Heart right ventricle (tissue), 16 donors: ENCODE data around the gene EN1. TPM values are rescaled to one million over a fixed set of nuclear protein-coding genes. Genes with fewer than 3 reads are reported as not detected.

Experiments used
- ATAC-seq, 8 donors: fragments of 200-7000 bp; cut with Tn5 transposase; one replicate each; pipeline ENCODE4 v1.9.1; 2020; ENCODE audit warnings: mild to moderate bottlenecking in 8 of 8, moderate library complexity in 8 of 8, moderate number of reproducible peaks in 1 of 8
- DNase-seq, 2 donors: peaks; one replicate each; pipeline ENCODE4 v3.0.0-alpha.2; 2020
- H3K27ac ChIP-seq, 10 donors: fragments of 200-600 bp; sonication (generic) in 2 of 10; one replicate each; pipeline versions ENCODE4 v1.5.0 to v1.8.0; 2020 to 2022; ENCODE audit warnings: mild to moderate bottlenecking in 3 of 10
- H3K27me3 ChIP-seq, 7 donors: fragments of 200-600 bp; one replicate each; pipeline ENCODE4 v1.8.0; 2021 to 2022; ENCODE audit warnings: mild to moderate bottlenecking in 2 of 7
- H3K36me3 ChIP-seq, 9 donors: fragments of 200-600 bp; sonication (generic) in 1 of 9; one replicate each; pipeline versions ENCODE4 v1.5.0 to v1.8.0; 2020 to 2022; ENCODE audit warnings: mild to moderate bottlenecking in 2 of 9
- H3K4me1 ChIP-seq, 9 donors: fragments of 200-600 bp; sonication (generic) in 1 of 9; one replicate each; pipeline versions ENCODE4 v1.5.0 to v1.8.0; 2020 to 2022; ENCODE audit warnings: mild to moderate bottlenecking in 4 of 9
- H3K4me3 ChIP-seq, 10 donors: fragments of 200-600 bp; sonication (generic) in 2 of 10; one replicate each; pipeline versions ENCODE4 v1.5.0 to v1.8.0; 2020 to 2022; ENCODE audit warnings: mild to moderate bottlenecking in 7 of 10, moderate library complexity in 2 of 10
- H3K9me3 ChIP-seq, 11 donors: fragments of 200-600 bp in 10 of 11; sonication (generic) in 2 of 11; one replicate each; pipeline versions ENCODE4 v1.5.0 to v1.8.0; 2013 to 2022; ENCODE audit warnings: mild to moderate bottlenecking in 2 of 11, control low read depth in 1 of 11, moderate library complexity in 1 of 11
- WGBS, 2 donors: extraction: QIAGEN DNeasy Blood & Tissue Kit; methylation state at CpG; one replicate each; pipeline ENCODE4 v1.1.7; 2013; ENCODE audit warnings: inconsistent platforms in 1 of 2; 5-methylcytosine and 5-hydroxymethylcytosine counted together
- intact Hi-C, 10 donors: fragments of 100-400 bp; cut with DNase I; formaldehyde crosslinking; loops; one replicate each; pipeline versions ENCODE4 v1.11.1 to v1.14.2; 2022
- polyA plus RNA-seq, 2 donors: library from polyadenylated mRNA; stranded (reverse); fragments of 200-250 nt; gene quantifications; one replicate each; pipeline ENCODE4 v1.2.3, GENCODE V29; 2013
- total RNA-seq, 10 donors: library from RNA; stranded (reverse); fragmentation: NEBNext Ultra II Directional in 3 of 10; extraction: Animal tissue kit (Norgen Biotek cat#: 25700) in 3 of 10; gene quantifications; one replicate each; pipeline versions ENCODE4 v1.2.1 to v1.2.4, GENCODE V29; 2021 to 2023
- TF ChIP-seq, protein P1 (sequence below), 9 donors: fragments of 200-600 bp; sonication (generic) in 2 of 9; IDR thresholded peaks; one replicate each; pipeline versions ENCODE4 v1.5.0 to v1.8.0; 2021 to 2022; ENCODE audit warnings: antibody characterized with exemption in 9 of 9, mild to moderate bottlenecking in 5 of 9, moderate library complexity in 1 of 9
- donor health status: Arrhythmogenic right ventricular cardiomyopathy.
- donor health status: ischemic (EF 13 %, LVEDD 7.1; RV severe dilation, severe dysfunction).
- donor health status: healthy with polysubstance abuse.
- donor health status: DM: no; HTN: yes; CAD: no.
- donor health status: DM: no; HTN: no; CAD: no.
- donor health status: ischemic (EF 25% LVEDD 6.9; RV normal size, moderate dysfunction).
- donor health status: ischemic (EF 25% LVEDD 5.7; RV mildly dilated, moderate dysfunction).
- donor health status: healthy.
- donor health status: DM: yes; HTN: yes; CAD: no.
- donor health status: Ischemic cardiomyopathy.
- donor health status: ischemic (EF 35%, LVEDD 5.7; RV mildly dilated, moderate dysfunction).
- donor health status: nonischemic (EF 11% LVEDD 7.7; RV severe dilation, severe dysfunction).
- donor health status: DM: yes; HTN: yes; CAD: no.
- donor health status: PGD.
- donor health status: ischemic (EF 29% LVEDD 5.4; RV normal size, mild dysfunction).
- donor health status: nonischemic (EF 23%, LVEDD 6.1; RV moderate dilation, normal function).

The EN1 gene
- total and polyA plus RNA-seq, 12 donors, result 0.15 TPM; not detected in 11

DNA sequence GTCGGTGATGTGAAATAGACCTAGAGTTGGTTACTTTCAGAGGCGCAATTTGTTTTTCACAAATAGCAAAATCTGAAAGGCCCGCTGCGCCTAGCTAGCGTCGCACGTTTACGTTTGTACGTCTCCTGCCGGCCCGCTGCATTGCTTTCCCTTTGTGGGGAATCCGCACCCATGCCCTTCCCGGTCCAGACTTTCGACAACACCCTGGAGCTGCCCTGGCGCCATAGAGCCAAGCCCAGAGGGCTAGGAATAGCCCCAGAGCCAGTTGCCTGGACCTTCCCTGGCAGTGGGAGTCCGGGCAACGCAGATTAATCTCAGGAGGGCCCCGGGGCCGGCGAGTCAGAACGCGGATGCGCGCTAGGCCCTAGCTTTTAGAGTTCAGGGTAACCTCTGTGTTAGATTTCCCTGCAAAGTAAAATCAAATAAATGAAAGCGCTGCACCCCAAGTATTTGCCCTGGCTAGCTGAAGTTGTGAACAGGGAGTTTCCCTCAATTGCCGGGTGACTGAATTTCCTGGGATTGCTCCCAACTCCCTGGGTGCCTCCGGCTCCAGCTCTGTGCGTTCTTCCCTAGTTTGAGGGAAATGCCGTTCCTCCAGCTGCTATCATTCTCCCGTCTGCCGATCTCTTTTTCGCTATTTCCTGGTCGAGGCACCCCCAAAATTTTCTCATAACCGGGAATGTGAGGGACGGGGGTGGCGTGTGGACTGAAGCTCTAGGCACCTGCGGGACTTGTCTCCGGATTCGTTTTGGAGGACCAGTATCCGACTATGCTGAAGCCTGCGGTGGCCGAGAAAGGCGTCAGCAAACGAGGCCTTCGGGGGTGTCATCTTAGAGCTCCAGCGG, 1.2 kb upstream of the EN1 start:
- intact Hi-C loops, result no loop called here
- Histone ChIP-seq H3K9me3 (no peaks in the 10 kb centered on the region), H3K36me3 (no peaks in the 10 kb centered on the region), H3K4me1 (peaks cover 0 to 47% (median 30%) of the 10 kb centered on the region in 9 donors), H3K27me3 (peaks cover 44 to 100% (median 98%) of the 10 kb centered on the region in 7 donors), H3K4me3 (peak overlapping the region in 2 of 10 donors; percentile 12 to 42), H3K27ac (no peak overlapping the region)
- ATAC-seq, result no peak
- TF ChIP-seq, protein P1, sequence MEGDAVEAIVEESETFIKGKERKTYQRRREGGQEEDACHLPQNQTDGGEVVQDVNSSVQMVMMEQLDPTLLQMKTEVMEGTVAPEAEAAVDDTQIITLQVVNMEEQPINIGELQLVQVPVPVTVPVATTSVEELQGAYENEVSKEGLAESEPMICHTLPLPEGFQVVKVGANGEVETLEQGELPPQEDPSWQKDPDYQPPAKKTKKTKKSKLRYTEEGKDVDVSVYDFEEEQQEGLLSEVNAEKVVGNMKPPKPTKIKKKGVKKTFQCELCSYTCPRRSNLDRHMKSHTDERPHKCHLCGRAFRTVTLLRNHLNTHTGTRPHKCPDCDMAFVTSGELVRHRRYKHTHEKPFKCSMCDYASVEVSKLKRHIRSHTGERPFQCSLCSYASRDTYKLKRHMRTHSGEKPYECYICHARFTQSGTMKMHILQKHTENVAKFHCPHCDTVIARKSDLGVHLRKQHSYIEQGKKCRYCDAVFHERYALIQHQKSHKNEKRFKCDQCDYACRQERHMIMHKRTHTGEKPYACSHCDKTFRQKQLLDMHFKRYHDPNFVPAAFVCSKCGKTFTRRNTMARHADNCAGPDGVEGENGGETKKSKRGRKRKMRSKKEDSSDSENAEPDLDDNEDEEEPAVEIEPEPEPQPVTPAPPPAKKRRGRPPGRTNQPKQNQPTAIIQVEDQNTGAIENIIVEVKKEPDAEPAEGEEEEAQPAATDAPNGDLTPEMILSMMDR (IDR thresholded peaks at IDR 0.05), result no peak
- WGBS, 2 donors, result 3 to 4% methylated on average over 46 of the region's 46 CpGs
- no peak for DNase-seq

DNA sequence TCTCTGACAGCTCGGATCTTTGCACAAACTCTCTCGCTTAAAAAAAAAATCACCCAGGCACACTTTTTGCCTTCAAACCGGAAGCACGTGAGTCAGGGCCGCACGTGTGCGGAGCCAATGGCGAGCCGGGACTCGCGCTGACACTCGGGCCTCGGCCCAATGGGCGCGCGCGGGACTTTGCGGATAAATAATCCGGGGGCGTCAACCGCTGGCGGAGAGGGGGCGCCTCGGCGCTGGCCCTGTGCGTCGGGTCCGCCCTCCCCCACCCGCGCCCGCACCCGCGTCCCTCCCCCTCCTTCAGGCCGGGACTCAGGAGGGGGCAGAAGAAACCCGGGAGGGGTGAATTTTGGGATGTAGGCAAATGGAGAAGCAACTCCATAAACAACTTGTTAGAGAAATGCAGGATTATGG, 319 bp upstream of the EN1 start:
- Histone ChIP-seq H3K4me1 (peaks cover 2 to 48% (median 32%) of the 10 kb centered on the region in 9 donors), H3K36me3 (no peaks in the 10 kb centered on the region), H3K27ac (no peak overlapping the region), H3K4me3 (peak overlapping the region in 8 of 10 donors; percentile 11 to 42 (median 23)), H3K9me3 (no peaks in the 10 kb centered on the region), H3K27me3 (peaks cover 44 to 100% (median 98%) of the 10 kb centered on the region in 7 donors)
- ATAC-seq (no peak), DNase-seq (no peak)
- TF ChIP-seq, protein P1 (IDR thresholded peaks at IDR 0.05), result no peak
- intact Hi-C loops, result no loop called here
- WGBS, 2 donors, result 1% methylated on average over 31 to 35 of the region's 35 CpGs

GRCh38 chr2:118846442-118846952, 951 bp downstream of the EN1 start:
- ATAC-seq (no peak), DNase-seq (no peak)
- no peaks in the 10 kb centered on the region for H3K9me3 ChIP-seq
- peaks cover 53 to 100% (median 98%) of the 10 kb centered on the region in 7 donors for H3K27me3 ChIP-seq
- TF ChIP-seq, protein P1 (IDR thresholded peaks at IDR 0.05), result no peak
- WGBS, 2 donors, result 1 to 2% methylated on average over 41 to 63 of the region's 63 CpGs
- intact Hi-C loops, result no loop called here
- H3K4me1 ChIP-seq, result peaks cover 3 to 55% (median 41%) of the 10 kb centered on the region in 9 donors
- H3K27ac ChIP-seq, result no peak overlapping the region
- peak overlapping the region in 5 of 10 donors; percentile 15 to 42 (median 30) for H3K4me3 ChIP-seq
- no peaks in the 10 kb centered on the region for H3K36me3 ChIP-seq

DNA sequence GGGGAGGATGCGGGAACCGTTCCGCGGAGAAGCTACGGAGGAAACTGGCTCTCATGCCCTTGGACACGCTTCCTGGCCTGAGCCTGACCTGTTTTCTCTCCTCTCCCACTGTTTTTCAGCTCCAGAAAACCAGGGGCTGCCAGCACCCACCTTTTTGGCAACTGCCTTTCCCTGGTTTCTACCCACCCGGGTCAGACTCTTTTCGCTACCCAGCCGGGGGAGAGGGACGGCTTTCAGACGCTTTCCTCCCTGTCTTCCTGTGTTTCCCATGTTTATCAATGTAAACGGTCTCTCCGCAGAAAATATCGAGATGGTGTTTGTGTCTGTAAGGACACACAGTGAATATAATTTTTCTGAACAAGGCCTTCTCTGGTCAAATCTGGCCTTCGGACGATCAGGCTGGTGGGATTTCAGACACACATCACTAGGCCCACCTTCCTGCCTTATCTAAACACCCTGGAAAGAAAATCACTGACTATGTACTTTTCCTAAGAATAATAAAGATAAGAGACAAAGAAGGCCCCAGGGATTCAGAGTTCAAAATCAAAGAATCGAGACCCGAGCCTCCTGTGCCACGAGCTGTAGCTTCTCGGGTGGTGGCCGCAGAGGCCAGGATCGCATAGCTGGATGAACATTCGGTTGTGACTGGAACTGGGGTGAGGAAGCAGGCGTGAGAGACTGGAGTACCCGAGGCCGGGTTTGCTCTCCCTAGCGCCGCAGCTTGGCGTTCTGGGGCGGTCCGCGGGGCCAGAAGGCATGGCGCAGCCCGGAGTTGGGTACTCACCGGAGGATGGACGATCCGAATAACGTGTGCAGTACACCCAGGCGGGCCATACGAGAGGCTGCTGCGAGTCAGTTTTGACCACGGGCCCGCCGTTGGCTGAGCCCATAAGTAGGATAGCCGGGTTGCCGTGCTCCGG, 1.7 kb downstream of the EN1 start:
- ATAC-seq, result no peak
- TF ChIP-seq, protein P1 (IDR thresholded peaks at IDR 0.05), result no peak
- no peak overlapping the region for H3K4me3 ChIP-seq

More for the DNA sequence above, 1.7 kb downstream of the EN1 start:
- no peak for DNase-seq
- no peak overlapping the region for H3K27ac ChIP-seq
- WGBS, 2 donors, result 6% methylated on average over 47 of the region's 47 CpGs
- peaks cover 58 to 100% (median 100%) of the 10 kb centered on the region in 7 donors for H3K27me3 ChIP-seq
- no peaks in the 10 kb centered on the region for H3K9me3 ChIP-seq
- peaks cover 3 to 56% (median 41%) of the 10 kb centered on the region in 9 donors for H3K4me1 ChIP-seq
- no peaks in the 10 kb centered on the region for H3K36me3 ChIP-seq
- intact Hi-C loops, result no loop called here
